Endothelial cell (in vitro differentiated cells): ENCODE results near the gene ZNF628. TPM values are rescaled to one million over a fixed set of nuclear protein-coding genes. Genes with fewer than 3 reads are reported as not detected.

Experiments
- DNase-seq: peaks from one replicate; pipeline ENCODE4 v3.0.0; 2021; ENCODE audit warnings: low spot score
- H3K27ac Mint-ChIP-seq: one replicate; pipeline ENCODE4 v1.8.0; 2021; ENCODE audit warnings: mixed read lengths, inconsistent platforms; ENCODE audit not compliant: unreplicated experiment
- H3K27me3 Mint-ChIP-seq: one replicate; pipeline ENCODE4 v1.8.0; 2021; ENCODE audit warnings: mild to moderate bottlenecking, moderate library complexity, mixed read lengths, inconsistent platforms; ENCODE audit not compliant: unreplicated experiment
- H3K36me3 Mint-ChIP-seq: one replicate; pipeline ENCODE4 v1.8.0; 2021; ENCODE audit warnings: mild to moderate bottlenecking, low read depth, mixed read lengths, inconsistent platforms; ENCODE audit not compliant: unreplicated experiment
- H3K4me1 Mint-ChIP-seq: one replicate; pipeline ENCODE4 v1.8.0; 2021; ENCODE audit warnings: mild to moderate bottlenecking, mixed read lengths, inconsistent platforms; ENCODE audit not compliant: unreplicated experiment
- H3K4me3 Mint-ChIP-seq: one replicate; pipeline ENCODE4 v1.8.0; 2021; ENCODE audit warnings: mild to moderate bottlenecking, mixed read lengths, inconsistent platforms; ENCODE audit not compliant: unreplicated experiment
- H3K9me3 Mint-ChIP-seq: one replicate; pipeline ENCODE4 v1.8.0; 2021; ENCODE audit warnings: mixed read lengths, inconsistent platforms; ENCODE audit not compliant: unreplicated experiment
- total RNA-seq: library from RNA; stranded (reverse); fragmentation: NEBNext Ultra II Directional; extraction: Animal tissue kit (Norgen Biotek cat#: 25700); gene quantifications from one replicate; pipeline ENCODE4 v1.2.1, GENCODE V29; 2021; ENCODE audit not compliant: unreplicated experiment
- TF ChIP-seq, protein P1 (sequence below): fragments of 200-600 bp; sonication (generic); IDR thresholded peaks from one replicate; pipeline ENCODE4 v1.5.0; 2021; ENCODE audit warnings: antibody characterized with exemption; ENCODE audit not compliant: unreplicated experiment

Gene ZNF628
- total RNA-seq, 1 donor from 2014 or later, result 8.7 TPM

DNA sequence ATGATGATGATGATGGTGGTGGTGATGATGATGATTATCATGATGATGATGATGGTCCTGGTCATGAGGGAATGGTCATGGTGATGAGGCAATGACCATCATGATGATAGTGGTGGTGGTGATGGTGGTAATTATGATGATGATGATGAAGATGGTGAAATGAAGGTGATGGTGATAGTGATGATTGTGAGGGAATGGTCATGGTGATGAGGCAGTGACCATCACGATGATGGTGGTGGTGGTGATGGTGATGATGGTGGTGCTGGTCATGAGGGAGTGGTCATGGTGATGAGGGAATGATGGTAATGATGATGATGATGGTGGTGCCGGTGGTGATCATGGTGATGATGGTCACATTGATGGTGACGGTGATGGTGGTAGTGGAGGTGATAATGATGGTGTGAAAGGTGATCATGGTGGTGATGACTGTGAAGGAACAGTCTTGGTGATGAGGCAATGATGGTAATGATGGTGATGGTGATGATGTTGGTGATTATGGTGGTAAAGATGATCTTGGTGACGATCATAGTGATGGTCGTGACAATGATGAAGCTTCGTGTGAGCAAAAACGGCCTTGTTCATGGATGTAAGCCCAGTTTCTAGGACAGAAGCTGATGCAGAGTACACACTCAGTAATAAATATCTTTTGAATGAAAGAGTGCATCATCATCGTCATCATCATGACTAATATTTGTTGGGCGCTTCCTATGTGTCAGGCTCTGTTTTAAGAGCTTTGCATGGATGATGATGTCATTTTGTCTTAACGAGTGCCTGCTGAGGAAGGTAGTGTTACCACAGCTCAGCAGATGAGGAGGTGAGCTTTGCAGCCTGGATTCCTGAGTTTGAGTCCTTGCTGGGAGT, 43.3 kb downstream of the ZNF628 start:
- H3K9me3 Mint-ChIP-seq, result no peaks in the 10 kb centered on the region
- no peaks in the 10 kb centered on the region for H3K27me3 Mint-ChIP-seq
- H3K4me3 Mint-ChIP-seq, result no peak overlapping the region
- H3K27ac Mint-ChIP-seq, result no peak overlapping the region
- no peak for DNase-seq
- TF ChIP-seq, protein P1, sequence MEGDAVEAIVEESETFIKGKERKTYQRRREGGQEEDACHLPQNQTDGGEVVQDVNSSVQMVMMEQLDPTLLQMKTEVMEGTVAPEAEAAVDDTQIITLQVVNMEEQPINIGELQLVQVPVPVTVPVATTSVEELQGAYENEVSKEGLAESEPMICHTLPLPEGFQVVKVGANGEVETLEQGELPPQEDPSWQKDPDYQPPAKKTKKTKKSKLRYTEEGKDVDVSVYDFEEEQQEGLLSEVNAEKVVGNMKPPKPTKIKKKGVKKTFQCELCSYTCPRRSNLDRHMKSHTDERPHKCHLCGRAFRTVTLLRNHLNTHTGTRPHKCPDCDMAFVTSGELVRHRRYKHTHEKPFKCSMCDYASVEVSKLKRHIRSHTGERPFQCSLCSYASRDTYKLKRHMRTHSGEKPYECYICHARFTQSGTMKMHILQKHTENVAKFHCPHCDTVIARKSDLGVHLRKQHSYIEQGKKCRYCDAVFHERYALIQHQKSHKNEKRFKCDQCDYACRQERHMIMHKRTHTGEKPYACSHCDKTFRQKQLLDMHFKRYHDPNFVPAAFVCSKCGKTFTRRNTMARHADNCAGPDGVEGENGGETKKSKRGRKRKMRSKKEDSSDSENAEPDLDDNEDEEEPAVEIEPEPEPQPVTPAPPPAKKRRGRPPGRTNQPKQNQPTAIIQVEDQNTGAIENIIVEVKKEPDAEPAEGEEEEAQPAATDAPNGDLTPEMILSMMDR, result no peak
- no peaks in the 10 kb centered on the region for H3K36me3 Mint-ChIP-seq
- no peaks in the 10 kb centered on the region for H3K4me1 Mint-ChIP-seq

DNA sequence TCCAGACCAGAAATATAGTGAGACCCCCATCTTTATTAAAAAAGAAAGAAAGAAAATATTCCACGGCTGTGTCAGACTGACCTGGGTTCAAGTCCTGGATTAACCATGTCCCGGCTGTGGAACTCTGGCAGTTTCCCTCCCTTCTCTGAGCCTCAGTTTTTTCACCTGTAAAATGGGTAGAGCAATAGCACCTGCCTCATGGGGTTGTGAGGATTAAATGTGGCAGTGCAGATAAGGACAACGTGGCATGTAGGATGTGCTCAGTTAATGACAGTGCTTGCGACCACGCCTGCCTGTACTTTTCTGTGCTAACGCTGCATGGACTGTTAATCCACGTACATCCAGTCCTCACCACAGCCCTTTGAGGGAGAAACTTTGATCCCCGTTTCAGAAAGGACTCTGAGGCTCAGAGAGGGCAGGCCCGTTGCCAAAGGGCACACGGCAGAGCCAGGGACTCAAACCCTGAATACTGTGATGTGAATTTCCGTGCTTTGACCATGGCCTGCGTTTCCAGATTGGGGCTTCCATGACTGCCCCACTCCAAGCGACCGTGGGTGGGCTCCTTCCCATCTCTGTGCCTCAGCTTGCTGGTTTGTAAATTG, 44.4 kb downstream of the ZNF628 start:
- no peaks in the 10 kb centered on the region for H3K27me3 Mint-ChIP-seq
- H3K9me3 Mint-ChIP-seq, result no peaks in the 10 kb centered on the region
- no peaks in the 10 kb centered on the region for H3K36me3 Mint-ChIP-seq
- TF ChIP-seq, protein P1, result no peak
- no peak for DNase-seq
- H3K4me3 Mint-ChIP-seq, result no peak overlapping the region
- no peaks in the 10 kb centered on the region for H3K4me1 Mint-ChIP-seq
- H3K27ac Mint-ChIP-seq, result no peak overlapping the region

DNA sequence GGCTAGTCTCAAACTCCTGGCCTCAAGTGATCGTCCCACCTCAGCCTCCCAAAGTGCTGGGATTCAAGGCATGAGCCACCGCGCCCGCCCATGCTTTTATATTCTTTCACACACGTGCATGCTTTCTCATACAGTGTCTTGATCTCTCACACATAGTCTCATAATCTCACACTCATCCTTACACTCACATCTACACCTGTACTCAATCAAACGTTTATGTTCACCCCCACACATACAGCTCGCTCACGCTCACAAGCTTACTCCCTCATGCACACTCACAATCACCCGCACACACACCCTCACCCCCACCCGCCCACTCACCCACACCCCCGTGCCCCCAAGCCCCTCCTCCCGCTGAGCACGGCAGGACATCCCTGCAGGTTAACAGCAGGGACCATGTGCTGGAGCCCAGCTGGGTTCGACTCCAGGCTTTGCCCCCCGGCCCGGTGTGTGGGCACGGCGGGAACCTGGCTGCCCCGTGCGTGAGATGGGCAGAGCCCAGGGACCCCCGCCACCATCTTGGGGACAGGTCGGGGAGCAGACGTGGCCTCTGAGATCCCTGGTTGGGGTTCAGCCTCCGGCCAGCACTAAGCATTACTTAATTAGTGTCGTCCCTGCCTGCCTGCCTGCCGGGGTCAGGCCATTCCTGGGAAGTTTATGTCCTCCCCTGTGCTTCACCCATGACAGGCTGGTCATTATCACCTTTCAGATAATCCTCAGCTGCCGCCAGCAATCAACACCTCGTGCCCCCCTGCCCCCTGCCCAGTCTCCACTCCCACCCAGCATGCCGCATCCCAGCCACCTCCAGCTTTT, 49.1 kb downstream of the ZNF628 start:
- DNase-seq, result no peak
- no peaks in the 10 kb centered on the region for H3K4me1 Mint-ChIP-seq
- no peak overlapping the region for H3K27ac Mint-ChIP-seq
- TF ChIP-seq, protein P1, result no peak
- no peak overlapping the region for H3K4me3 Mint-ChIP-seq
- no peaks in the 10 kb centered on the region for H3K27me3 Mint-ChIP-seq
- H3K9me3 Mint-ChIP-seq, result no peaks in the 10 kb centered on the region
- no peaks in the 10 kb centered on the region for H3K36me3 Mint-ChIP-seq

DNA sequence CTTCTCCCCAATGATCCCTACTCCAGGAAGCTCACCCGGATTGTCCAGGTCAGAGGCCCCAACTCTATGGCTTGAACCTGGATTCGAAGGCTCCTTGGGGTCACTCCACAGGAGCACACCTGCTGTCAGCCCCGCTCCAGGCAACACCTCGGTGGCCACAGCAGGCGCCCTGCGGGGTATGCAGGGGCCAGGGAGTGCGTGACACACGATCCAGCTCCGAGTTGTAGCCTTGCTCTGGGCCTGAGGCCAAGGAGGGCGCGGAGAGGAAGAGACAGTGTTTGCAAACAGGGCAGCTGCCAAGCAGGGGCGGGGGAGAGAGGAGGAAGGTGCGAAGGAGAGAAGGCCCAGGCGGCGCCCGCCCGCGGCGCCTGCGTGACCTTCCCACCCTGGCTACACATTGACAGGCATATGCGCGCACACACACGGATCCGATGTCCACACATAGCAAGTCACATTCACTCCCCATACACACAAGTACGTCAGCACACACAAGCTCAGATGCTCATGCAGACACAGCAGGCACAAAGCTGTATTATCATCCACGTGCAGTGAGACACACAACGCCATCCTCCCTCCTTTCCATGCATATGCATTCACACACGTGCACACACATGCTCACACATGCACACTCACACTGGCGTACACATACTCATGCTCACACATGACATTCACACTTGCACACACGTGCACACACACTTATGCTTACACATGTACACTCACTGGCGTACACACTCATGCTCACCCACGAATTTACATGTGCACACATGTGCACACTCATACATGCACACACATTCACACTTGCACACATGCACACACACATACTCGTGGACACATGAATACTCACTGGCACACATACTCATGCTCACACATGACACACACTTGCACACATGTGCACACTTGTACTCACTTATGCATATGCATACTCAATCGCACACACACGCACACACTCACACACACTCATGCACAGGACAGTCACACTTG, 50.1 kb downstream of the ZNF628 start:
- H3K4me1 Mint-ChIP-seq, result no peaks in the 10 kb centered on the region
- H3K9me3 Mint-ChIP-seq, result no peaks in the 10 kb centered on the region
- TF ChIP-seq, protein P1, result no peak
- no peaks in the 10 kb centered on the region for H3K27me3 Mint-ChIP-seq
- no peaks in the 10 kb centered on the region for H3K36me3 Mint-ChIP-seq
- DNase-seq, result no peak
- H3K27ac Mint-ChIP-seq, result no peak overlapping the region
- no peak overlapping the region for H3K4me3 Mint-ChIP-seq
